GM18868 (cell line): Measurements from ENCODE around the gene CT47B1.
"Not testable (repeated sequence)": the region's sequence is repeated elsewhere in the genome, so short reads cannot be mapped to it uniquely, and the experiment has no call there.

Experiments
- ATAC-seq: cut with Tn5 transposase; IDR thresholded peaks from one replicate; pipeline ENCODE4 v1.9.1; 2021; ENCODE audit warnings: mild to moderate bottlenecking, moderate library complexity; ENCODE audit not compliant: unreplicated experiment

The CT47B1 gene

GRCh38 chrX:120875766-120876165 lies at the start of gene CT47B1:
Gene CT47B1, minus strand, starts transcription at chrX:120875866. Its CDS starts 196 bp downstream, at chrX:120875670.
- not testable (repeated sequence) for ATAC-seq

GRCh38 chrX:120874678-120875557 lies 748 bp downstream of the CT47B1 start:
- ATAC-seq: no peak

GRCh38 chrX:120857240-120857639 lies 18.4 kb downstream of the CT47B1 start:
- ATAC-seq: no peak

- ATAC-seq: no peak
Measured at GRCh38 chrX:120840827-120841226, 34.8 kb downstream of the CT47B1 start.

- no peak for ATAC-seq
Measured at GRCh38 chrX:120839491-120839890, 36.2 kb downstream of the CT47B1 start.

GRCh38 chrX:120827213-120827612 lies 48.5 kb downstream of the CT47B1 start:
- ATAC-seq: not testable (repeated sequence)

GRCh38 chrX:120825146-120825545 lies 50.5 kb downstream of the CT47B1 start:
- no peak for ATAC-seq

GRCh38 chrX:120824021-120824420 lies 51.6 kb downstream of the CT47B1 start:
- no peak for ATAC-seq

GRCh38 chrX:120823556-120823955 lies 52.1 kb downstream of the CT47B1 start:
- no peak for ATAC-seq
